ENCODE data around the gene ADA.

DNA sequence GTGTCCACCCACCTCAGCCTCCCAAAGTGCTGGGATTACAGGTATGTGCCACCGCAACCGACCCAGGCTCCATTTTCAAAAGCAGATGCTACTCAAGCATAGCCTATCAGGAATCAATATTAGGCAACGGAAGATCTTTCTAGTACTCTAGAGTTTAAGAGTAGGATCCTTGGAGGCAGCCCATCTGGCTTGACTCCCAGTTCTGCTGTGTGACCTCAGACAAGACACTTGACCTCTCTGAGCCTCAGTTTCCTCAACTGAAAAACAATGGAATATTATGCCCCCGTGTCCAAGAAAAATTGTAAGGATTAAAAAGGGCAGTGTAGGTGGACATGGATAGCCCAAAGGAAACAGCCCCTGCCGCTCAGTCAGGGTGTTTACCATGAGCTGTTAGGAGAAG lies 14.5 kb downstream of the ADA start:
- TF ChIP-seq, protein P1, sequence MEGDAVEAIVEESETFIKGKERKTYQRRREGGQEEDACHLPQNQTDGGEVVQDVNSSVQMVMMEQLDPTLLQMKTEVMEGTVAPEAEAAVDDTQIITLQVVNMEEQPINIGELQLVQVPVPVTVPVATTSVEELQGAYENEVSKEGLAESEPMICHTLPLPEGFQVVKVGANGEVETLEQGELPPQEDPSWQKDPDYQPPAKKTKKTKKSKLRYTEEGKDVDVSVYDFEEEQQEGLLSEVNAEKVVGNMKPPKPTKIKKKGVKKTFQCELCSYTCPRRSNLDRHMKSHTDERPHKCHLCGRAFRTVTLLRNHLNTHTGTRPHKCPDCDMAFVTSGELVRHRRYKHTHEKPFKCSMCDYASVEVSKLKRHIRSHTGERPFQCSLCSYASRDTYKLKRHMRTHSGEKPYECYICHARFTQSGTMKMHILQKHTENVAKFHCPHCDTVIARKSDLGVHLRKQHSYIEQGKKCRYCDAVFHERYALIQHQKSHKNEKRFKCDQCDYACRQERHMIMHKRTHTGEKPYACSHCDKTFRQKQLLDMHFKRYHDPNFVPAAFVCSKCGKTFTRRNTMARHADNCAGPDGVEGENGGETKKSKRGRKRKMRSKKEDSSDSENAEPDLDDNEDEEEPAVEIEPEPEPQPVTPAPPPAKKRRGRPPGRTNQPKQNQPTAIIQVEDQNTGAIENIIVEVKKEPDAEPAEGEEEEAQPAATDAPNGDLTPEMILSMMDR (IDR thresholded peaks at IDR 0.05): no peak
- no peak for TF ChIP-seq POLR2A (IDR thresholded peaks at IDR 0.05)
